ENCODE measurements around the gene HPGDS.

Gene HPGDS

DNA sequence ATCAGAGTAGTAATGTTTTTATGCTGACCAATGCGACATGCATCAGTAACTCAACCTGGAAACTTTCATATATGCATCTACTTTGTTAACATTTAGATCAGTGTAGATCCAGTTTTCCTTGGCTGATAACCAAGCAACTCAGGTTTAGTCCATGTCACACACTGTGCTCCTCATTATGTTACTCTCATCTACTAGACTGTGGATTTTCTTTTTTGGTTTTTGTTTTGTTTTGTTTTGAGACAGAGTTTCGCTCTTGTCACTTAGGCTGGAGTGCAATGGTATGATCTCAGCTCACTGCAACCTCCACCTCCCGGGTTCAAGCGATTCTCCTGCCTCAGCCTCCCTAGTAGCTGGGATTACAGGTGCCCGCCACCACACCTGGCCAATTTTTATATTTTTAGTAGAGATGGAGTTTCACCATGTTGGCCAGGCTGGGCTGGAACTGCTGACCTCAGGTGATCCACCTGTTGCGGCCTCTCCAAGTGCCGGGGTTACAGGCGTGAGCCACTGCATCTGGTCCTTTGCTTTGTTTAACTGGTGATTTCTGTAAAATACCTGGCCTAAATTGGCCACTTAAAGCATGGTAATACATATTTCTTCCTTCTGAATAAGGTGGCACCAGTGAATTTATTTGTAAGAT is 86.4 kb downstream of the HPGDS start:
- Histone ChIP-seq H3K4me3 (ENCODE audit: extremely low read depth, insufficient read depth, low read length, poor library complexity, severe bottlenecking) (no peak overlapping the region), H3K4me1 (ENCODE audit: control insufficient read depth, insufficient read depth, low read length, poor library complexity, severe bottlenecking) (no peaks in the 10 kb centered on the region), H3K9me3 (ENCODE audit: control insufficient read depth, low read length) (no peaks in the 10 kb centered on the region), H3K27ac (ENCODE audit: low read depth, low read length, severe bottlenecking) (no peak overlapping the region), H3K36me3 (ENCODE audit: control insufficient read depth, insufficient read depth, low read length) (peaks cover 40% of the 10 kb centered on the region)
- WGBS, 2 experiments (ENCODE audit: insufficient coverage in 2 of 2), result 90 to 97% methylated on average over 4 to 7 of the region's 8 CpGs

DNA sequence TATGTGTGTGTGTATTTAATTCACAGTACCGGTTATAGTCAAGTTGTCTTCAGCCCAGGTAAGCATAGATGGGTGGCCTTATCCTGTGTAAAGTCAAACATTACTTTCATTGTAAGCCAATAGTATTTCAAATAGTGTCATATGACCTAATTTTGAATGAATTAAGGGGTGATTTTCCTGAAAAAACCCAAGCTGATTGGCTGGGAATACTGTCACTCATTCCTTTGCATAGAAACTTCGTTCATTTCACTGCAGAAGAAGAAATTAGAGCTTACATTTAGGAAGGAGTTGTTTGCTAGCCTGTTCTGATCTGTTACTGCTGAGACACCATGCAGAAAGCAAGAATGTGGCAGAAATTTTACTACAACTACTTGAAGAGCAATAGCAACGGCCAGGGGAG is 89.6 kb downstream of the HPGDS start:
- 100% methylated on average over 1 of the region's 3 CpGs; no CpG with 5 or more reads in 1 of the 2 experiments for WGBS, 2 experiments (ENCODE audit: insufficient coverage in 2 of 2)
- Histone ChIP-seq H3K4me1 (ENCODE audit: control insufficient read depth, insufficient read depth, low read length, poor library complexity, severe bottlenecking) (no peaks in the 10 kb centered on the region), H3K4me3 (ENCODE audit: extremely low read depth, insufficient read depth, low read length, poor library complexity, severe bottlenecking) (no peak overlapping the region), H3K27ac (ENCODE audit: low read depth, low read length, severe bottlenecking) (no peak overlapping the region), H3K9me3 (ENCODE audit: control insufficient read depth, low read length) (no peaks in the 10 kb centered on the region), H3K36me3 (ENCODE audit: control insufficient read depth, insufficient read depth, low read length) (peaks cover 21% of the 10 kb centered on the region)

DNA sequence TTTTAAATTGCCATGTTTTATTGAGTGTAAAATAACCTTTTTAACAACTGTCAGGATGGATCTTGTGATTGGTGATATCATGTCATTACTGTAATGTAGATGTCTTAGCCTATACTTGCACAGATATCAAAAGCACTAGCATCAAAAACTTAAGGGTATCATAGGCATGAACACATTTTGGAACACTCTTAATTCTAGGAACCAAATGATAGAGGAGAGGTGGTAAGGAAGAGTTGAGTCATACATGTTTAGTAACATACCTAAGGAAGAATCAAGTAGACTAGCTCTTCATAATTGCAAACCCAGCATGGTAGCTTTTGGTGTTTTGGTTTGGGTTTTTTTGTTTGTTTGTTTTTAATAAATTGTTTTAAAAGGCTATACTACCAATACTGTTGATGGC is 91.5 kb downstream of the HPGDS start:
- Histone ChIP-seq H3K27ac (ENCODE audit: low read depth, low read length, severe bottlenecking) (no peak overlapping the region), H3K4me3 (ENCODE audit: extremely low read depth, insufficient read depth, low read length, poor library complexity, severe bottlenecking) (no peak overlapping the region), H3K9me3 (ENCODE audit: control insufficient read depth, low read length) (no peaks in the 10 kb centered on the region), H3K36me3 (ENCODE audit: control insufficient read depth, insufficient read depth, low read length) (peaks cover 36% of the 10 kb centered on the region), H3K4me1 (ENCODE audit: control insufficient read depth, insufficient read depth, low read length, poor library complexity, severe bottlenecking) (no peaks in the 10 kb centered on the region)
